OCI-LY7 (cell line): ENCODE data around the gene FXYD2. TPM values are rescaled to one million over a fixed set of nuclear protein-coding genes. Genes with fewer than 3 reads are reported as not detected.

Experiments
- BruUV-seq: library from RNA; stranded (reverse); fragments of 400-500 nt; replicated peaks from 2 replicates; lab custom pipeline; 2021; lab: Mats Ljungman, UMichigan
- CTCF ChIA-PET: fragments of 300-600 bp; sonication (Branson Sonifier 250); formaldehyde crosslinking; loops from one replicate; lab custom pipeline; 2022; ENCODE audit warnings: antibody characterized with exemption; ENCODE audit not compliant: unreplicated experiment; lab: Charles Lee
- POLR2A ChIA-PET: fragments of 300-600 bp; sonication (Branson Sonifier 250); formaldehyde crosslinking; loops from one replicate; lab custom pipeline; 2022; ENCODE audit warnings: antibody characterized with exemption; lab: Charles Lee
- DNase-seq: peaks from one replicate; pipeline ENCODE4 v3.0.0-alpha.2; 2015; ENCODE audit warnings: low spot score
- H2AFZ ChIP-seq: fragments of 200-600 bp; sonication (generic), shearing (Covaris generic); 2 replicates; pipeline ENCODE4 v1.6.1; 2014; ENCODE audit warnings: mild to moderate bottlenecking, antibody characterized with exemption, low read length, moderate library complexity
- H3K27ac ChIP-seq: fragments of 200-600 bp; sonication (generic); 2 replicates; pipeline ENCODE4 v1.5.1; 2014; ENCODE audit warnings: mixed run types, low read depth, mild to moderate bottlenecking, moderate library complexity, low read length, inconsistent platforms; ENCODE audit not compliant: poor library complexity, severe bottlenecking
- H3K36me3 ChIP-seq: fragments of 200-600 bp; sonication (generic); 2 replicates; pipeline ENCODE4 v1.6.1; 2014; ENCODE audit warnings: mild to moderate bottlenecking, antibody characterized with exemption, low read length, moderate library complexity, mixed read lengths; ENCODE audit not compliant: insufficient read depth
- H3K4me1 ChIP-seq: fragments of 200-600 bp; sonication (generic); 2 replicates; pipeline ENCODE4 v1.5.1; 2014; ENCODE audit warnings: mild to moderate bottlenecking, low read length; ENCODE audit not compliant: insufficient read depth, poor library complexity, severe bottlenecking
- H3K4me2 ChIP-seq: fragments of 200-600 bp; sonication (generic); 2 replicates; pipeline ENCODE4 v1.6.1; 2014; ENCODE audit warnings: mild to moderate bottlenecking, low read length
- H3K4me3 ChIP-seq: fragments of 200-600 bp; sonication (generic); 2 replicates; pipeline ENCODE4 v1.5.1; 2014; ENCODE audit warnings: mild to moderate bottlenecking, low read depth, low read length; ENCODE audit not compliant: poor library complexity, severe bottlenecking
- H3K79me2 ChIP-seq: fragments of 200-600 bp; sonication (generic); 2 replicates; pipeline ENCODE4 v1.6.1; 2016; ENCODE audit warnings: low read depth, mild to moderate bottlenecking, low read length, moderate library complexity, mixed read lengths; ENCODE audit not compliant: insufficient read depth
- H3K9me2 ChIP-seq: fragments of 200-600 bp; sonication (generic); 2 replicates; pipeline ENCODE4 v1.6.1; 2016; ENCODE audit warnings: mild to moderate bottlenecking, low read length, mixed read lengths; ENCODE audit not compliant: insufficient read depth
- H3K9me3 ChIP-seq: fragments of 200-600 bp; sonication (generic); 2 replicates; pipeline ENCODE4 v1.6.1; 2014; ENCODE audit warnings: mild to moderate bottlenecking, mixed run types, low read length, mixed read lengths
- H4K20me1 ChIP-seq: fragments of 200-600 bp; sonication (generic); 2 replicates; pipeline ENCODE4 v1.6.1; 2014; ENCODE audit warnings: mild to moderate bottlenecking, antibody characterized with exemption, low read length, moderate library complexity, mixed read lengths; ENCODE audit not compliant: insufficient read depth
- CTCF ChIP-seq: fragments of 200-600 bp; sonication (generic); conservative IDR thresholded peaks from 2 replicates; pipeline ENCODE4 v1.5.1; 2014; ENCODE audit warnings: mild to moderate bottlenecking, antibody characterized with exemption, low read length, moderate library complexity, mixed read lengths
- EZH2phosphoT487 ChIP-seq: fragments of 200-600 bp; sonication (generic); IDR thresholded peaks from 2 replicates; pipeline ENCODE4 v1.6.1; 2018; ENCODE audit warnings: low read depth, borderline replicate concordance, mild to moderate bottlenecking, mixed run types, antibody characterized with exemption, low read length, moderate library complexity, mixed read lengths
- intact Hi-C: fragments of 100-400 bp; cut with micrococcal nuclease; formaldehyde crosslinking; loops from one replicate; pipeline ENCODE4 v1.10.0; 2022; ENCODE audit not compliant: unreplicated experiment
- total RNA-seq, 2 experiments: library from RNA; depleted of rRNA in 1 of 2; stranded (reverse); fragments of >200 nt in 1 of 2; shearing (Covaris generic) in 1 of 2; gene quantifications; 2 replicates each; pipeline ENCODE4 v1.2.3, GENCODE V29; 2014 to 2022

The FXYD2 gene
- total RNA-seq, 2 experiments from 2014 or later, result not detected

GRCh38 chr11:117872975-117873827, 48.7 kb upstream of the FXYD2 start:
- H3K4me3 ChIP-seq, result no peak overlapping the region
- no peak overlapping the region for H2AFZ ChIP-seq
- H3K4me1 ChIP-seq, result no peaks in the 10 kb centered on the region
- POLR2A ChIA-PET, result no interaction called here
- no peaks in the 10 kb centered on the region for H3K36me3 ChIP-seq
- H4K20me1 ChIP-seq, result no peaks in the 10 kb centered on the region
- CTCF ChIA-PET, result no interaction called here
- intact Hi-C loops, result no loop called here
- H3K9me2 ChIP-seq, result no peaks in the 10 kb centered on the region
- TF ChIP-seq EZH2phosphoT487, result no peak
- TF ChIP-seq CTCF, result no peak
- no peak overlapping the region for H3K27ac ChIP-seq
- H3K79me2 ChIP-seq, result no peaks in the 10 kb centered on the region
- H3K4me2 ChIP-seq, result no peak overlapping the region
- DNase-seq, result no peak
- no peaks in the 10 kb centered on the region for H3K9me3 ChIP-seq
- BruUV-seq, result no TSS peak

DNA sequence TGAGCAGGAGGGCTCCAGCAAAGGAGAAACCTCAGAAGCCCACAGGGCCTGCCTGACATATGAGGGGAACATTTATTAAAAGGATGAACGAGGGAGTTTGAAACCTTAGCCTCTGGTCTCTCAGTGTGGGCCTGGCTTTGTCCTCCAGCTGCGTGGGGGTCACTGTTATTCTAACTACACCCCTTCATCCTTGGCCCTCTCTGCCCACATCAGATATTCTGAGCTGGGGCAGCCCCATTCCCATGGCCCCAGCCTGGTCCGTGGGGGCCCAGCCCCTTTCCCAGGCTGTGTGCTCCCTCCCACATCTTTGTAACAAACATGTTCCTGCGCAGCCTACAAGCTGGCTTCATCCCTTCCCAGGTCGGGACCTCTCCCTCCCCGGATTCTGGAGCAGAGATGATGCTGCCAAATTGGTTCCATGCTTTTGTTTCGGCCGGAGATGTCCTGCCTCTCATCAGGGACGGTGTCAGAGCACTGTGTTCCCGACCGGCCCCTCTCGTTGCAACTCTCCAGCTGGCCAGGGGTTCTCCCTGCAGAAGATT, 47.9 kb upstream of the FXYD2 start:
- DNase-seq, result no peak
- POLR2A ChIA-PET, result no interaction called here
- CTCF ChIA-PET, result no interaction called here
- H3K4me2 ChIP-seq, result no peak overlapping the region
- no peak overlapping the region for H3K4me3 ChIP-seq
- no peak overlapping the region for H3K27ac ChIP-seq
- no peaks in the 10 kb centered on the region for H3K36me3 ChIP-seq
- H3K9me2 ChIP-seq, result no peaks in the 10 kb centered on the region
- H3K79me2 ChIP-seq, result no peaks in the 10 kb centered on the region
- no peak overlapping the region for H2AFZ ChIP-seq
- TF ChIP-seq EZH2phosphoT487 (no peak), CTCF (no peak)
- H4K20me1 ChIP-seq, result no peaks in the 10 kb centered on the region
- no peaks in the 10 kb centered on the region for H3K9me3 ChIP-seq
- H3K4me1 ChIP-seq, result no peaks in the 10 kb centered on the region
- intact Hi-C loops, result no loop called here
- no TSS peak for BruUV-seq

DNA sequence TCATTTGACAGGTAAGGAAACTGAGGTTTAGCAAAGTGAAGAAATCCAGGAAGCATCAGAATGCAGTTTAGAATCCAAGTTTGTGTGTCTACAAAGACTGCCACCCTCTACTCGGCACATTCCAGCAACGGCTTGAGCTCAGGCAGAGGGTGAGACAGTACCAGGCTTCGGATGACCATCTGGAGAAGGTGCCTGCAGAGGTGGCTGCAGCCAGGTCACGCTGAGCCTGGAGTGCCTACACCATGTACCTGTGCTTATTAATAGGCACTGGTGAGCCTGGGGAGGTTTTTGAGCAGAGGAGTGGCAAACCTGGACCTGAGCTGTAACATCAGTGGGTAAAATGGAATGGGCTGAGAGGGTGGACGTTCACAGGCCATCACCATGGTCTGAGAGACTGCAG, 47.2 kb upstream of the FXYD2 start:
- H3K4me1 ChIP-seq, result no peaks in the 10 kb centered on the region
- ChIA-PET POLR2A (no interaction called here), CTCF (no interaction called here)
- no peak for DNase-seq
- BruUV-seq, result no TSS peak
- TF ChIP-seq EZH2phosphoT487, result no peak
- no peak for TF ChIP-seq CTCF
- no peaks in the 10 kb centered on the region for H3K36me3 ChIP-seq
- no peak overlapping the region for H2AFZ ChIP-seq
- no peaks in the 10 kb centered on the region for H4K20me1 ChIP-seq
- intact Hi-C loops, result no loop called here
- no peak overlapping the region for H3K27ac ChIP-seq
- H3K4me3 ChIP-seq, result no peak overlapping the region
- H3K9me3 ChIP-seq, result no peaks in the 10 kb centered on the region
- no peaks in the 10 kb centered on the region for H3K9me2 ChIP-seq
- no peak overlapping the region for H3K4me2 ChIP-seq
- no peaks in the 10 kb centered on the region for H3K79me2 ChIP-seq
